ENCODE results near the gene GPR149.

Gene GPR149

GRCh38 chr3:154338570-154338969, 91.4 kb downstream of the GPR149 start:
- no peak for TF ChIP-seq CTCF (conservative IDR thresholded peaks at IDR 0.05)
- H3K27ac ChIP-seq, result no peak overlapping the region

- no peak for TF ChIP-seq CTCF (conservative IDR thresholded peaks at IDR 0.05)
- no peak overlapping the region for H3K27ac ChIP-seq
These were observed 92.0 kb downstream of the GPR149 start for GRCh38 chr3:154338008-154338407.

GRCh38 chr3:154334973-154335420, 95.0 kb downstream of the GPR149 start:
- no peak overlapping the region for H3K27ac ChIP-seq
- TF ChIP-seq CTCF (conservative IDR thresholded peaks at IDR 0.05), result peak; percentile 78

- H3K27ac ChIP-seq, result no peak overlapping the region
- no peak for TF ChIP-seq CTCF (conservative IDR thresholded peaks at IDR 0.05)
These were observed 102.1 kb downstream of the GPR149 start for GRCh38 chr3:154327871-154328270.

GRCh38 chr3:154324919-154325318, 105.1 kb downstream of the GPR149 start:
- no peak for TF ChIP-seq CTCF (conservative IDR thresholded peaks at IDR 0.05)
- peak overlapping the region; percentile 89 for H3K27ac ChIP-seq

GRCh38 chr3:154323891-154324738, 105.9 kb downstream of the GPR149 start, which contains the start of gene DHX36:
Gene DHX36 (minus strand): TSS chr3:154324487. CDS start chr3:154324416, 71 bp downstream.
- peak within 1 kb of the TSS; percentile 89 for H3K27ac ChIP-seq
- TF ChIP-seq CTCF (conservative IDR thresholded peaks at IDR 0.05), result peak; percentile 38

- no peak for TF ChIP-seq CTCF (conservative IDR thresholded peaks at IDR 0.05)
- no peak overlapping the region for H3K27ac ChIP-seq
These were observed 112.8 kb downstream of the GPR149 start for GRCh38 chr3:154316974-154317767.
